GM18858 (cell line): ENCODE measurements around the gene CEACAM20.
"Not testable (repeated sequence)": the region's sequence is repeated elsewhere in the genome, so short reads cannot be mapped to it uniquely, and the experiment has no call there.

ENCODE experiments used
- ATAC-seq: cut with Tn5 transposase; IDR thresholded peaks from one replicate; pipeline ENCODE4 v1.9.1; 2021; ENCODE audit not compliant: unreplicated experiment

CEACAM20 gene

GRCh38 chr19:44496711-44497110, 32.8 kb downstream of the CEACAM20 start:
- no peak for ATAC-seq

DNA sequence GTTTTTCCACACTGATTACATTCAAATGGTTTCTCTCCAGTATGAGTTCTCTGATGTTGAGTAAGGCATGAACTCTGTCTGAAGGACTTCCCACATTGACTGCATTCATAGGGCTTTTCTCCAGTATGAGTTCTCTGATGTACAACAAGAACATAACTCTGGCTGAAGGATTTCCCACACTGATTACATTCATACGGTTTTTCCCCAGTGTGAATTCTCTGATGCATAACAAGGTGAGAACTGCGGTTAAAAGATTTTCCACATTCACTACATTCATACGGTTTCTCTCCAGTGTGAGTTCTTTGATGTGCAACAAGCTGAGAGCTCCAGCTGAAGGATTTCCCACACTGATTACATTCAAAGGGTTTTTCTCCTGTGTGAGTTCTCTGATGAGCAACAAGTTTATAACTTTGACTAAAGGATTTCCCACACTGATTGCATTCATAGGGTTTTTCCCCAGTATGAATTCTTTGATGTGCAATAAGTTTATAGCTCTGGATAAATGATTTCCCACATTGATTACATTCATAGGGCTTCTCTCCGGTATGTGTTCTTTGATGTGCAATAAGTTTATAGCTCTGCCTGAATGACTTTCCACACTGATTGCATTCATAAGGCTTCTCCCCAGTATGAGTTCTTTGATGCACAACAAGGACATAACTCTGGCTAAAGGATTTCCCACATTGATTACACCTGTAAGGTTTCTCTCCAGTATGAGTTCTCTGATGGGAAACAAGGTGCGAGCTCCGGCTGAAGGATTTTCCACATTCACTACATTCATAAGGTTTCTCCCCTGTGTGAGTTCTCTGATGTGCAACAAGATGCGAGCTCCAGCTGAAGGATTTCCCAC, 52.7 kb downstream of the CEACAM20 start:
- no peak for ATAC-seq

GRCh38 chr19:44468730-44469129, 60.7 kb downstream of the CEACAM20 start:
- not testable (repeated sequence) for ATAC-seq

DNA sequence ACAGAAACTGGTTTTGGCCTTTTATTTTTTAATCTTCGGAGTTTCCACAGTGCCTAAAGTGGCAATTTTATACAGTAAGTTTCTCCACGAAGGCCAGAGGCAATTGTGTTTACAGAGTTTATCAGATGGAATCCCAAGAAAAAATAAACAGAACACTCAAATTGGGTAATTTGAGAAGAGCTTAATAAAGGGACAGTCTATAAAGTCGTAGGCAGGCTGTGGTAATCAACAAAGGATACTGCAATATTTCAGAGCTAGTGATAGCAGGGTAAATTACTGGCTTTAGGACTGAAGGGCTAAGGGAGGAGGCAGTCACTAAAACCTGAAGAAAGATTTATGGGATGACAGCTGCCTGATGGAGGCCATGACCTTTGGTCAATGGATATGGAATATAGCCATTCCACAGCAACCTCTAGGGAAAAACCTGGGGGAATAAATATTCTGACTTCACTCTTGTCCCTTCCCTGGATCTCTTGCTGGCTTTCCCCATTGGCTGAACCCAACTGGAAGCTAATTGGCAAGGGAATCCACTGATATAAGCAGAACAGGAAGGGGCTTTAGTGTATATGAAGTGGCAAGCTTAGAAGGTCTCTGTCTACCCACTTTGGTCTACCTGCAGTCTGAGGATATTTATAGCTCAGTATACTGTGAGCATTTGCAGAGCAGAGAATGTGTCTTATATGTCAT, 66.7 kb downstream of the CEACAM20 start:
- not testable (repeated sequence) for ATAC-seq
